Activated CD4-positive, alpha-beta T cell treated with anti-CD3 and anti-CD28 coated beads, Interleukin-2, amount 50 U/mL, for 1 hour (primary cell): Measurements from ENCODE around the gene ACKR3.

Source experiments
- DNase-seq: peaks from one replicate; pipeline ENCODE4 v3.0.0-alpha.2; 2020

ACKR3 gene

DNA sequence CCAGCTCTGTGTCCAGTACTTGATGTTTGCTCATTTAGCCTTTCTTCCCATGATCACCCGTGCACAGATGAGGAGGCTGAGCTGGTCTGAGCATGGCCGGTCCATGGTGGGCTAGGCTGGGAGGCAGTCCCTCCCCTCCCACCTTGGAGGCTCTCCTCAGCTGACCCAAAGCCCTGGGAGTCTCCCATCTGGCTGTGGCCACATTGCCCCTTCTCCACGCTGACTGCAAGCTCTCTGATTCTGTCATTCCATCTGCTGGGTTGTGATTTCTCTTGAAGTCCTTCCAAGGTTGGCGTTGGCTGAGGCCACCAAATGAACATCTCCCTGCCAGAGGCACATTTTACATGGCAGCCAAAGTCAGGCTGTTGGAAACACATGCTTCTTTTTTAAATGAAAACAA is 44.0 kb downstream of the ACKR3 start:
- DNase-seq, result no peak

DNA sequence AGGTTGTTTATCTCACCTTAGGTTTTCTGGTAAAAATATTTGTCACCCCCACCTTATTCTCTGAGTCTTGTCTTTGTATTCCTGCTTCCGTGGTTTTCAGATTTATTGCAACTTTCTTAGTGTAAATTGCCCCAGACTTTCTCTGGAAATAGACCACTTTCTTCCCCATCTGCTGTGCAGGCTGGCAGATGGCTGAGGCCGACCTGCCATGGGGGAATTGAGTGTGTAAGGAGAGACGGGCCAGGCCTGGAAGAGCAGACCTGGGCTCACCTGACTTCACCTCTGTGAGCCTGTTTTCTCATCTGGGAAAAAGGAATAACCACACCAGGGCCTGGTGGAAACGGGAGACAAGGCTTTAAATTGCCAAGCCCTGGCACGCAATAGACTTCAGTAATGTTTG is 44.9 kb downstream of the ACKR3 start:
- no peak for DNase-seq

DNA sequence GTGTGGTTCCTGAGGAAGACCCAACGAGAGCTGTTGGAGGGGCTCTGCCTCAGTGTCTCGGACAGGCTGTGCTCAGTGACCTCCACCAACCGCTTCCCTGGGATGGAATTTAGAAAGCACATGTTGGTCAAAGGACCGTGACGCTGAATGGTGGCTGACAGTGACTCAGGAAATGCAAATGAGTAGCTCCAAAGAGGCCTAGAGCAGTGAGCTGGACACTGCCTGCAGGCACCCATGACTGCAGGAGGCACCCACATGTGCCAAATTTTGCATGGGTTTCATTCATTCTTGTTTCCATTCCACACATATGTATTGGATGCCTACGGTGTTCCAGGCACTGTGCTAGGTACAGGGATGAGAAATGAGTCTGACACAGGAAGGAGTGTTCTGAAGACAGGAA is 46.4 kb downstream of the ACKR3 start:
- no peak for DNase-seq

DNA sequence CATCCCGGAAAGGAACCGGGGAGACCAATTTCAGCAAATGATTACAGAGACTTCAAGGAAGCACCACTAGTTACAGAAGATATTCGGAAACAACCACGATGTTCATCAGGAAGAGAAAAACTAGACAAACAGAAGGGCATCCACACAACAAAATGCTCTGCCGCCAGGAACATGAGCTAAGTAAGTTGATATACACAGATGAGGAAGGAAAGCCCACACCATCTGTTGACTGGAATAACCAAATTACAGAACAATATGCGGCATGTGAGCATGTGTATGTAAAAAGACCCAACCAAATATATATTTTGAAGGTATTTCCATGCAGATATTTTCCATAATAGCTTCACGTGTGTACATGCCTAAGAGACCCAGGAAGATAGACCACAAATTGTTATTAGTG is 47.0 kb downstream of the ACKR3 start:
- DNase-seq, result no peak

DNA sequence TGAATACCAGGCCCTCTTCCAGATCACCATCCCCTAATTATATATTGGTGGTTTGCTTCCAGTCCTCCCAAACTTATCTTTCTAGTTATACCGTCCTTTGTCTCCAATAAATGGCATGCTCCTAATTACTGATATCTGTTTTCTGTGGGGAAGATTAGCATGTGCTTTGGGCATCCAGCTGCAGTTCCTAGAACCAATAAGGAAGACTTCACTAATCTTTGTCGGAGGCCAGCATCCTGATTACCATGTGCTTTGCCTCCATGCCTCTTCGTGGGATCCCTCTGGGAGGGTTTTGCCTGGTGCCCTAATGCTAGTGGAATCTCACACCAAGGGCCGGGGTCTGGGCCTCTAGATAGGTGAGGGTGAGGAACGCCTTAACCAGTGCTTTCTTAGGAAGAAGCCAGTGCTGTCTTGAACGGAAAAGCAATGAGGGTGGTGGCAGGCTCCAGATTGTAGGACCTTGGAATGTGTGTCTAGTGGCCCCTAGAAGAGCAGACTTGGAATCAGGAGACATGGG is 47.7 kb downstream of the ACKR3 start:
- no peak for DNase-seq

DNA sequence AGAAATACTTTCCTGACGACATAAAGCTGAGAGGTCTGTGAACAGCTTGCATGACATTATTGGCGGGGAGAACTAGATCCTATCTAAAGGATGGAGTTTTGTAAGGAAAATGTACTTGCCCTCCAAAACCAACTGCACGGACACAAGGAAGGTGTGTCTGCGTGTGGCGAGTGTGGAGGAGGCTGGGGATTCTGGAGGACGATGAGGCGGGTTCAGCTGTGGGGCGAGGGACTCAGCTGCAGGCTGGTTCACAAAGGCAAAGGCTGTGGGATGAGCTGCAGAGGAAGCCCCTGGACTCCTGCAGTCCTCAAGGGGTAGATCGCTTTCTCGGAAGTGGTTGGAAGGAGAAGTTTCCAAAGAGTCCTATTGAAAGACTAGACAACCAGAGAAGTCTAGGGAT is 48.2 kb downstream of the ACKR3 start:
- DNase-seq, result no peak

DNA sequence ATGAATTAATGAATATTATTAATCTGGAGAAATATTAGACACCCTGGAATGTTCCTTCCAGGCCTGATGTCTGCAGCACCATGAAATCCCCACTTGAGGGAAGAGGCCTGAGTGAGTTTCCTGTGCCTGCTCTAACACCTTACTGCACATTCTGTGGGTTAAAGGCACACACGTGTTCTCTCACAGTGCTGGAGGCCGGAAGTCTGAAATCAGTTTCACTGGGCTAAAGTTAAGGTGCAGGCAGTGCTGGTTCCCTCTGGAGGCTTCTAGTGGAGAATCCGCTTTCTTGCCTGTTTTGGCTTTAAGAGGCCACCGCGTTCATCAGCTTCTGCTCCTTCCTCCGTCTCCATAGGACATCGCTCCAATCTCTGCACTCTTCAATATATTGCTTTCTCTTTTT is 48.7 kb downstream of the ACKR3 start:
- DNase-seq, result no peak

DNA sequence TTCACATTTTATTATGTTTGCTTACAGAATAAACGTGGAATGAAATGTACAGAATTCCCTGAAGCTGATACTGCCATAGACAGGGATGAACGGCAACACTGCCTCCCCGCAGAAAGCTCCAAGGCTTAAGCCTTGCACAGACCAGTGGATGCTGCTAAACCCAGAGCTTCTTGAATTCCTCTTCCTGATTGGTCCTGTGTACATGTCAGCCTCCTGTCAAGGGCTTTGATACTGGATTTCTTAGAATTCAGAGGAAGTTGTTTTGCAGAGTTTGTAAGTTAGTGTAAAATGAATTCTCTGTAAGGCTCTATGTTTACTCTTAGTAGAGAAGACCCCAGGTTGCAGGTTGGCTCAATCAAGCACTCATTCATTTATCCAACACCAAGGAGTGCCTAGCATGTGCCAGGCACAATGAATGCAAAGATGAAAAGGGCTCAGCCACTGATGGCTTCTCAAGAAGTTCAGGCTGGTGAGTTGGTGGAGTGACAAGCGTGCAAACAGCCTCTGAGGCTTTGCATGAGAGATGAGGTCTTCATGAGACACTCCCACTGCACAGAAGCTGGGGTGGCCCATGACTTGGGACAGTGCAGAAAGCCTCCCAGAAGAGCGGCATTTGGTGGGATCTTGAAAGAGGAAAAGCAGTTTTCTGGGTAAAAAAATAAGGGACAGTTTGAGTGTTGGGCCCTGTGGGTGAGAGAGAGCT is 50.4 kb downstream of the ACKR3 start:
- no peak for DNase-seq

DNA sequence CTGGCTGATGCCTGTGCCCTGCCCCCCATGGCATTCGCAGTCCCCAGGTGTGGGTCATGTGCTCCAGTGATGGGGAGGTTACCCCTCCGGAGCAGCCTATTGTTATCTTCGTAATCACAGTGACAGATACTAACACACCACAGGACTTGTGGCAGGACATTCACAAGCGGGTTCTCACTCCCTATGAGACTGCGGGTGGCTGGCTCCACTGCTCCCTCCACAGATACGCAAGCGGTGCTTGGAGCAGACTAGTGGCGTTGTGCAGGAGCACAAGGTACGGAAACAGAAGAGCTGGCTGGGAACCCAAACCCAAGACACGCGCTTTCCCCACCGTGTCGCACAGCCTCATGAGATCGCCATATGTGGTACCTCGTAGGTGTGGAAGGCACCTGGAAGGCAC is 52.2 kb downstream of the ACKR3 start:
- DNase-seq, result no peak

DNA sequence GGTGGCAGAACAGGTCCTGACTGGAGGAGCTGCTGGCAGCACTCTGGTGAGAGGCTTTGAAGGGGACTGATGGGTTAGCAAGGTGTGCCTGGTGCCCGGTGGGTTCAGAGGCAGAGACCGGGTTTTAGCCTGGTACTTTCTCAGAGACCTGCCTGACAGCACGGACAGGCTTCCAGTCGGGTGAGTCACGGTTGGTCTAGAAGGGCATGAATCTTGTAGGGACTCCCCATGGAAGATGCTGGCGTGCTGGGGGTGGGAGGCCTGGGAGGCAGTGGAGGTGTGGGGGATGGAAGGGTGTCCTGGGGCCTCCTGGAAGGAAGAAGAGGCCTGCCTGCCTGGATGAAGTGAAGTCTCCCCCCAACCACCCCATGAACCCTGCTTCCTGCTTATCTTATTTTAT is 52.6 kb downstream of the ACKR3 start:
- DNase-seq, result no peak

DNA sequence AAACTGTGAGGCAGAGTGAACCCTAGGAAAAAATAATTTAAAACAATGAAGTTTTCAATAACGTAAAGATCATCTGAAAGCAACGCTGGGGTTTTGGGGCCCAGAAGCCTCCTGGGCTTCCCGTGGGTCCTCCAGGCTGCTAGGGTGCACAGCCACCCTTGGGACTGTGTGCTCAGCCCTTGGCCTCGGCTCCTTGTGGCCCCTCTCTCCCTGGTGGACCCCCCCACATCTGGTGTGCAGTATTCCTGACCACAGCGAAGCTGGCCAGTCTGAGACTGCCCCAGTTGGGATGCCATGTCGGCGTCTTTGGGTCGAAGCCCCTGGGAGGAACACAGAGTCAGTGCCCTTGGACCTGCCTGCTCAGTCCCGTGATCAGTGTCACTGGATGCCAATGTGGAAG is 53.0 kb downstream of the ACKR3 start:
- no peak for DNase-seq

DNA sequence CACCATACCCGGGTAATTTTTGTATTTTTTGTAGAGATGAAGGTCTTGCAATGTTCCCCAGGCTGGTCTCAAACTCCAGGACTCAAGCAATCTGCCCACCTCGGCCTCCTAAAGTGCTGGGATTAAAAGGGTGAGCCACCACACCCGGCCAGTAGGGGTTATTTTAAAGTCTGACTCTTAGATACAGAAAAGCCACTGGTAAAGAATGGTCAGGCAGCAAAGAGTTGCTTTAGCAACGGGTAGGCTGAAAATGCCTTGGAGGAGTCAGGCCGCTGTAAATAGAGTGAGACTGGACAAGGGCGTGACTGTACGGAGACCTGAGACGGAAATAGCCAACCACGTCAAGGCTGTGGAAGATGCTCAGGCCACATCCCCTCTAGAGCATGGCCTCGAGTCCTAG is 54.2 kb downstream of the ACKR3 start:
- DNase-seq, result no peak

DNA sequence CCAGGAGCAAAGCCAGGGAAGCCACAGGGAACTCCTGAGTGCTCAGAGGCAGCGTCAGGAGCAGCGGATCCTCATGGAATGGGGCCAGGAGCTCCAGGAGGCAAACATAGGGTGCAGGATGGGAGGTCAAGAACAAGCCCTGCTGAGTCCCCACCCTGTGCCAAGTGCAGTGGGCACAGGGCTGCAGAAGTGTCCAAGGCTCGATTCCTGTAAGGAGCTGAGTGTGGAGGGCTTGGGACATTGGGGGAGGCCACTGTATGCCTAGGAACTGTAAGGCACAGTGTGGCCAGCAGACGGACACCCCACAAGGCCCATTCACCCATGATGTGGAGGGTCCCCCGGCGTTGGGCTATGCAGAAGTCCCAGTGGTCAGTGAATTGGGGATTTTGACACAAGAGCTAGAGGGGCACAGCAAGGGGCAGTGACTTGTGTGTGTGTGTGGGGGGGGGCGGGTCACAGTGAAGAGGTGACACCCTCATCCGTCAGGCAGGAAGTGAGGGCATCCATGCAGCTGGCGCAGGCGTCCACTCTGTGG is 55.6 kb downstream of the ACKR3 start:
- DNase-seq, result no peak

DNA sequence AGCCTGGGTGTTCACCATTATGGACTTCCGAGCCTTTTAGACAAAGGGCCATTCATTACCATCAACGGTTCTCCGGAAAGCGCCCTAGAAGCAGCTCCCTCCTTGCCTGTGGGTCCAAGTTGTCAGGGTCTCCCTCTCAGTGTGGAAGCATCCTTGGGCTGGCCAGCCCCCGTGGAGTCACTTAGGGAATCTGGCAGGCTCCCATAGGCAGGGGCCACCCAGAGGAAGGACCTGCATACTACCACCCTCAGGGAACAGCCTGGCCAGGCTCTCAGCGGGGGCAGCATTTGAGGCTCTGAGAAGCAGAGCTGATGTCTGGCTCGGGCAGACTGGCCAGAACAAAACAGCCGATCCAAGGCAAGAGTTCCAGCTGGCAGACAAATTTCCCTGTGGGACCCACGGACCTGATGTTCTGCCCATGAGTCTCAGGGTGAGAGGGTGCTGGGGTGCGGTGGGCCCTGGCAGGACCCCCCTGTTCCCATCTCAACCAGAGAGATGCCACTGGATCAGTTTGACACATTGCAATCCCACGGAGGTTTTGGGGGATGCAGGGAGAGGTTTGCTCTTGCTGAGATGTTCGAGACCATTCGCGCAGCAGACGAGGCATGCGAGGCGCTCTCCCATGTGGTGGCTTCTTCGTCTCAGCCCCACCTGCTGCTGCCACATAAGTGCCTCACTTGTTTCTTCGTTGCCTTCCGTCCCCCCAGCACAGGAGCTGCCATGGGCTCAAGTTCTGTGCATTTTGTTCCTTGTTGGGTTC is 56.9 kb downstream of the ACKR3 start:
- DNase-seq, result no peak

DNA sequence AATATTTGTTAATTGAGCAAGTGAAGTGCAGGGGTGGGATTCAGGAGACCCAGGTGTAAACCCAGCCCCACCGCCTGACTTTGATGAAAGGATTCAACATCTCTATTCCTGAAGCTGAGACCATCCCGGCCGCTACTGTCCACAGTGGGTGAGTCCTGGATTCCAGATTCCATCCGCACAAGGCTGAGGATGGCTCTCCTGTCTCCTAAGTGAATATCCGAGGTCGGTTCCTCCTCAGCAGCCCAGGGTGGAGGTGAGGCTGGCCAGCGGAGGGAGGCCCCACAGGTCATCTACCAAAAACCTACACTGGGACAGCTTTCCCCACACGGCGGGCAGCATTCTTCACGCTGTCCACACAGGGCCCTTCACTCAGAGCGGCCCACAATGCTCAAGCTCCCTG is 57.6 kb downstream of the ACKR3 start:
- no peak for DNase-seq

DNA sequence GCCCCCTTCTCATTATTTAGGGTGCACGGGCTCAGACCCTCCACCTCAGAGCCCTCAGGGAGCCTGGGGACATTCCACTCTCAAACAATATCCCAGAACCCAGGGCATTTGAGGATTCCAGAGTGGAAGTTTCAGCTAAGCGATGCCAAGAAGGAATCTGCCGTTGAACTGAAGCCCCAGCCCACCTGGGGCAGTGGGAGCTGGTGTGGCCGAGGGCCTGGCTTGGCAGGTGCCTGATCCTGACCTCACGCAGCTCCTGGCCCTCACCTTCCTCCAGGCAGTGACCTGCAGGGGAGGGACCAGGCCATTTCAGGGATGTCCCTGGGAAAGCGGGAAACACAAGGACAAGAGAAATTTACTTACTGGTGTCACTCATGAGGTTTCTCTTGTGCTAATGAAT is 58.2 kb downstream of the ACKR3 start:
- no peak for DNase-seq

DNA sequence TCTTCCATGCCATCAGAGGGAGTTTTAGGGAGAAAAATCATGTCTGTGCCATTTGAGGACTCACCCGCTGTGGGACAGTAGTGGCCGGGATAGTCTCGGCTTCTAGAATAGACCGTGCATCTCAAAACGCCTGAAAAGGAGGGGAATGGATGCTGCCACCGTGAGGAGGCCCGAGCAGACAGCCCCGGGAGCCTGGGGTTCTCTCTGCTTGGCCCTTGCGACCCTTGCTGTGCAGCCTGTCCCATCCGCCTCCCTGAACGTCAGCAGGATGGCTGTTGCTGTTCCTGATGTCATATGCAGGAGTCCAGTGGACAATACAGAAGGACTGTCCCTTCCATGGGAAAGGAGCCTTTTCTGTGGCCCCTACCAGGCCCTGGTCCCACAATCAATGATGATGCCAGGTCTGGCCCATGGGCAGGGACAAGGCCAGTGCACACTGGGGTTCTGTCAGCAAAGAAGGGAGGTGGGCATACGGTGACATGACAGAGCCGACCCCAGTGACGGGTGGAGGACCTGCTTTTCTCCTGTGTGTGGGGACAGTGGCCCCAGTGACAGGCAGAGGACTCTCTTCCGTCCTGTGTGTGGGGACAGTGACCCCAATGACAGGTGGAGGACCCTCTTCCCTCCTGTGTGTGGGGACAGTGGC is 58.8 kb downstream of the ACKR3 start:
- no peak for DNase-seq

DNA sequence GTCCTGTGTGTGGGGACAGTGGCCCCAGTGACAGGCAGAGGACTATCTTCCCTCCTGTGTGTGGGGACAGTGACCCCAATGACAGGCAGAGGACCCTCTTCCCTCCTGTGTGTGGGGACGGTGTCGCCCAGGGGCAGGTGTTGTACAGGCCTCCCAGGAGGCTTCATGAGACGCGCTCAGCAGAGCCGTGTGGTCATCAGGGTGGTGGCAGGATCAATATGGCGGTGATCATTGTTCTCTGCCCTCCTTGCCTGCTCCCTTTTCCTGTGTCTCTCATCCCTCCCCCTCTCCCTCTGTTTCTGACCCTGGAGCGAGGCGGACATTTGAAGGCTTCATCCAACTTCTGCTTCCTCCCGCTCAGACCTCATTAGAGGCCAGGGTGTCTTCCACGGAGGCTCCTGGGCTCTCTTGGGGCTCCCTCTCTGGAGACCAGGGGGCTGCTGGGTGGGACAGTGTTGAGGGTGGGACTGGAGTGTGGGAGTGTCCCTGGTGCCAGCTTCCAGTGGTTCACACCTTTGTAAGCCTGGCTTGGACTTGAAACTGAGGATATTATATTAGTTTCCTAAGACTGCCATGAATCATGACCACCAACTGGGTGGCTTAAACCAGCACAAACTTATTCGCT is 59.5 kb downstream of the ACKR3 start:
- no peak for DNase-seq

DNA sequence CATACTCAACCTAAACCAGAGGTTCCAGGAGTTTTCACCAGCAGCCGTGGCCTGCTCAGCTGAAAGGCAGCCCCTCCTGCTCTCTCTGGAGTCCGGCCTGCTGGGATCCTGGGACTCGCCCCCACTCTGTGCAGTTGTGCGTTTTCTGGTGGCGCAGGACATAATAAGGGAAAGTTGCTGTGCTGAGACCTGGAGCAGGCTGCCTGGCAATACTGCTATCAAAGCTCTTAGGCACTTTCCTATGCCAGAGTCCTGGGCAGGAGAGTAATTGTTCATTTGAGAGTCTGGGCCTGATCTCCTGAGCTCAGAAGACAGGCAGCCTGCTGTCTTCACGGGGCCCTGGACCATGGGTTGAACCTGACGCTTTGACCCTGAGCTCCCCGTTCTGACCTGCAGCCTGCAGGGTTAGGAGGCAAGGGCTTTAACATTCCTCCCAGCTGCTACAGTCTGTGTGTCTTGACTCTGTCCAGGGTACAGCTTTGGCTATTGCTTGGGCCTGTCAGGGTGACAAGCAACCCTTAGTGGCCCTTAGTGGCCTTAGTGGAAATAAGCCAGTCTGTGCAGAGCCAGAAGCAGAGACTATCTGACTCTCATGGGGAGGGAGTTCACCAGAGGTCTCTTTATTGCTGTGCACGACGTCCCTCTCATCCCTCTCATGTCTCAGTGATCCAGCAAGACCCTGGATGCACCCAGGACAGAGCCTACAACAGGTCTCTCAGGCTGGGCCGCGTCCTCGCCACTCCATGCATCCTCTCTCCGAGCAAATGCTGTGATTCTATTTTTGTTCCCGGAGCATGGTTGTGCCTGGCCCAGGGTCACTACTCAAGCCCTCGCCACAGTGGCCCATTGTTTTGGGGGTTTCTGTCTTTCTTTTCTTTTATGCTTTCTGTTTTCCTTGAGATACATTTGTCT is 60.6 kb downstream of the ACKR3 start:
- DNase-seq, result no peak

DNA sequence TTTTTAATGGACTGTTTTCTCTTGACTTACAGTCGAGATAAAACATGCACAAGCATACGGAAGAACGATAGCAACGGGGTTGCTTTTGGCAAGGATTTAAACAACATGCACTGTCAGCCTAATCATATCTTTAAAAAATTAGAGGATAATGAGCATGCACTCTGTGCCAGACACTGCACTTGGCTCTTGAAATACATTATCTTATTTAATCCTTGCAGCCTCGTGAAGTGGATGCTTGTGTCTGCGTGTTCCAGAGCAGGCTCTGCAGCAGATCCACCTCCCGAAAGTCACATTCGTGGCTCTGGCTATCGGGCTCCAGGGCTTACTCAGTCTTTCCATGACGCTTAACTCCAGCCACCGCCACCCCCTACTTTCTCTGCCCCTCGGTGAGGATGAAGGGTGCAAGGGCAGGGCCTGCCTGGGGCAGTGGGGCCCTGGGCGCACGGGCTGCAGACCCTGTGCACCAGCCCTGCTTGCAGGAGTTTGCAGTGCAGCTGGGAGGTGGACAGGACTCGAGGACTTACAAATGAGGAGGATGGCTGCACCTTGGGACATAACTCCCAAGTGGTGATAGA is 61.7 kb downstream of the ACKR3 start:
- no peak for DNase-seq

DNA sequence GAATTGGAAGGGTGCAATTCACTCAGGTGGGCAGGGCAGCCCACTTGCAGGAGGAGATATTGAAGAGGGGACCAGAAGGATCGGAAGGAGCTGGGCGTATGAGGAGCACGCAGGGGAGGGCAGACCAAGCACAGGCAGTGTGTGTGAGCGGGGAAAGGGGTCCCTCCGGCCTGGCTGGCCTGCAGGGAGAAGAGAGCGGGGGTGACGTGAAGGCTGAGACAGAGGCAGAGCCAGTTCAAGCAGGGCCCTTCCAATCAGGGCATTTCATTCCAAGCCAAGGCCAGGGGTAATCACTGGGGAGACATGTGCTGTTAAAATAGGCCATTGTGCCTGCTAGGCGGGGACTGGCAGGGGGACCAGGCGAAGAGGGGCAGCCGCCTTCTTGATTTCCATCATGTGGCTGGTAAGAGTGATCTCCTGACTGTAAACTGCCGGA is 62.2 kb downstream of the ACKR3 start:
- DNase-seq, result no peak
